RWPE1 (cell line): ENCODE measurements around the gene KIF16B.

Source experiments
- CTCF ChIA-PET: fragments of 350-600 bp; sonication (Branson Sonifier 250); formaldehyde crosslinking; extraction: SDS; loops from one replicate; lab custom pipeline; 2021; lab: Yijun Ruan, JAX
- POLR2A ChIA-PET: fragments of 400-600 bp; formaldehyde crosslinking; extraction: SDS; loops from one replicate; lab custom pipeline; 2020; ENCODE audit warnings: antibody characterized with exemption; ENCODE audit not compliant: low non-redundant PET; lab: Yijun Ruan, JAX
- DNase-seq: peaks from one replicate; pipeline ENCODE4 v3.0.0; 2012; ENCODE audit warnings: low spot score
- H3K27ac ChIP-seq: fragments of 450-650 bp; 2 replicates; pipeline ENCODE4 v1.5.1; 2017
- CTCF ChIP-seq: fragments of 450-650 bp; conservative IDR thresholded peaks from 2 replicates; pipeline ENCODE4 v1.5.1; 2017; ENCODE audit warnings: low read depth, mild to moderate bottlenecking

The KIF16B gene

GRCh38 chr20:16243470-16243869 lies 329.8 kb downstream of the KIF16B start:
- no peak for TF ChIP-seq CTCF
- CTCF ChIA-PET: interaction anchor here (0.7 kb wide), 1 partner anchor 20 kb away, joined by 4 read pairs; no protein-coding TSS in a partner anchor

GRCh38 chr20:16241911-16242310 lies 331.3 kb downstream of the KIF16B start:
- no peak for DNase-seq
- POLR2A ChIA-PET: no interaction called here
- CTCF ChIA-PET: no interaction called here
- H3K27ac ChIP-seq: no peak overlapping the region
- TF ChIP-seq CTCF: no peak

More at GRCh38 chr20:16243470-16243869, 329.8 kb downstream of the KIF16B start:
- no peak overlapping the region for H3K27ac ChIP-seq
- DNase-seq: no peak
- POLR2A ChIA-PET: no interaction called here

- TF ChIP-seq CTCF: no peak
- ChIA-PET POLR2A (no interaction called here), CTCF (no interaction called here)
- H3K27ac ChIP-seq: no peak overlapping the region
- no peak for DNase-seq
Measured at GRCh38 chr20:16240355-16240754, 332.9 kb downstream of the KIF16B start.

- no peak for TF ChIP-seq CTCF
- no peak for DNase-seq
- H3K27ac ChIP-seq: no peak overlapping the region
- CTCF ChIA-PET: no interaction called here
- POLR2A ChIA-PET: no interaction called here
Measured at GRCh38 chr20:16236589-16237241, 336.5 kb downstream of the KIF16B start.

- no peak for TF ChIP-seq CTCF
- ChIA-PET CTCF (no interaction called here), POLR2A (no interaction called here)
- DNase-seq: no peak
- H3K27ac ChIP-seq: no peak overlapping the region
Measured at GRCh38 chr20:16230402-16230801, 342.8 kb downstream of the KIF16B start.

GRCh38 chr20:16229813-16230212 lies 343.4 kb downstream of the KIF16B start:
- H3K27ac ChIP-seq: no peak overlapping the region
- ChIA-PET POLR2A (no interaction called here), CTCF (no interaction called here)
- no peak for DNase-seq
- TF ChIP-seq CTCF: no peak
